Neural cell (in vitro differentiated cells): ENCODE data around the gene C19orf53.

Experiments used
- EZH2 ChIP-seq: fragments of 200-600, 300-800 bp; shearing (Covaris generic), sonication (generic); IDR thresholded peaks from 2 replicates; pipeline ENCODE4 v1.6.1; 2014; ENCODE audit warnings: antibody characterized with exemption, low read length, borderline replicate concordance, mild to moderate bottlenecking; ENCODE audit not compliant: insufficient read depth, poor library complexity, severe bottlenecking
- POLR2AphosphoS5 ChIP-seq: IDR thresholded peaks from 2 replicates; pipeline ENCODE4 v1.6.1; 2012
- REST ChIP-seq: IDR thresholded peaks from 2 replicates; pipeline ENCODE4 v1.6.1; 2012; ENCODE audit warnings: borderline replicate concordance

DNA sequence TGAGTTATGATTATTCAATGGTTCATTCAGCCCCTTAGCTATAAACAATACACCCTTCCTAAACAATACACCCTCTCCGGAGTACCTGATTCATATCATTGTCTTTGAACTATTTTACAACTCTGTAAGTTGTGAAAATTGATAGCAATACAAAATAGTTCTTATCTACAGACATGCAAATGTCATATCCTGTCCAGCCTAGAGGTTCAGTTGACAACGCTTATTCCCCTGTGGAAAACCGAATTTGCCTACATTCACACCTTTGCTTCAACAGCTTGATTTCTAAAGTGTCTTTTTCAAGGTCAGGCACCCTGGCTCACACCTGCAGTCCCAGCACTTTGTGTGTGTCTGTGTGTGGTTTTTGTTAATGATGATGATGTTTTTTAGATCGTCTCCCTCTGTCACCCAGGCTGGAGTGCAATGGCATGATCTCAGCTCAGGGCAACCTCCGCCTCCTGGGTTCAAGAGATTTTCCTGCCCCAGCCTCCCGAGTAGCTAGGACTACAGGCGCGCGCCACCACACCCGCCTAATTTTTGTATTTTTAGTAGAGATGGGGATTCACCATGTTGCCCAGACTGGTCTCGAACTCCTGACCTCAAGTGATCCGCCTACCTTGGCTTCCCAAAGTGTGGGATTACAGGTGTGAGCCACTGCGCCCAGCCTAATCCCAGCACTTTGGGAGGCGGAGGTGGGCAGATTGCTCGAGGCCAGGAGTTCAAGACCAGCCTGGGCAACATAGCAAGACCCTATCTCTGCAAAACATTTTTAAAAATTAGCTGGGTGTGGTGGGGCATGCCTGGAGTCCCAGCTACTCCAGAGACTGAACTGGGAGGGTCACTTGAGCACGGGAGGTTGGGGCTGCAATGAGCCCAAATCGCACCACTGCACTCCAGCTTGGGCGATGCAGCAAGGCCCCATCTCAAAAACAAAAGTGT lies 9.6 kb downstream of the C19orf53 start:
- TF ChIP-seq REST (no peak), EZH2 (no peak), POLR2AphosphoS5 (no peak)
